Gastrocnemius medialis (tissue), 4 donors: Measurements from ENCODE around the gene AGAP1.

ENCODE experiments used
- CTCF ChIP-seq, 5 experiments: fragments of 450-650 bp in 3 of 5; fragments of 200-600 bp in 2 of 5; sonication (generic) in 2 of 5; IDR thresholded peaks in 4 of 5; conservative IDR thresholded peaks in 1 of 5; 1 replicate in 4 of 5; 2 replicates in 1 of 5; pipeline ENCODE4 v1.5.1; 2016 to 2019; ENCODE audit warnings: antibody characterized with exemption in 5 of 5, mild to moderate bottlenecking in 3 of 5, moderate library complexity in 3 of 5
- POLR2A ChIP-seq, 2 donors: fragments of 450-650 bp; IDR thresholded peaks; one replicate each; pipeline ENCODE4 v1.6.1; 2017; ENCODE audit warnings: antibody characterized with exemption in 2 of 2, mild to moderate bottlenecking in 2 of 2, moderate library complexity in 2 of 2

DNA sequence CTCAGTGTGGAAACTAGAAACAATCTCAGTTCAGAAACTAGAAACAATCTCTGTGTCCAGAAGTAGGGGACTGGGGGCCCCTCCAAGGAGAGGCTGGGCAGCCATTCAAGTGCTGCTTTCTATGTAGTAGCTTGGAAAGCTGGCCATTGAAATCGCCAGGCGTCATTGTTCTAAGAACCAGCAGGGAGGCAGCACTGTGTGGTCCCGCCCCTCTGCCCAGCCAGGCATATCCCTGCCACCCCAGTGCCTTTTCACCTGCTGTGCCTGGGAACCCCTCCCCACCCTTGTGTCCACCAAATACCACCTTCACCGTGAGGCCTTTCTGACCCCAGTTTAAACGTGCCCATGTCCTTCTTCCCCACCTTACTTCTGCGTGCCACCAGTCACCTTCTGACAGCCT lies 452.7 kb downstream of the AGAP1 start:
- TF ChIP-seq POLR2A (IDR thresholded peaks at IDR 0.05) (no peak), CTCF (IDR thresholded peaks at IDR 0.05 in 4 of 5, conservative IDR thresholded peaks at IDR 0.05 in 1 of 5) (no peak)
